ENCODE data around the gene TRIP12. TPM values are rescaled to one million over a fixed set of nuclear protein-coding genes. Genes with fewer than 3 reads are reported as not detected.
"Not testable (repeated sequence)": the region's sequence is repeated elsewhere in the genome, so short reads cannot be mapped to it uniquely, and the experiment has no call there.

The TRIP12 gene
- total RNA-seq, 2 experiments from 2014 or later, result 226 to 253 TPM

DNA sequence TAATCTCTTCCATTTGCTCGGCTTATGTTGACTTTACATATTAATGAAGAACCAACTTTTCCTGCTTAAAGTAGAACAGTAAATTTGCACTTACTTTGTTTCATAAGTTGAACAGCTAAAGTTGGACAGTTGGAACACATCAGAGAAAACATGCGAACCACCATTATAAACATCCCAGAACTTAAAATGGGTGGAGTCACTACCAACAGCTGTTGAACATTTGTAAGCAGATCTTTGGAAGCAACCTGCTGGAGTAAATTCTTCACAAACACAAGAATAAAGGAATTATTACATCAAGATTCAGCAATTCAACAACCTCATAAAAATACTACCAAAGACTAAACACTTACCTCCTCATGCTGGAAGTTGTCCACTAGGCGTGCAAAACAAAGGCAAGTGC, 111.0 kb downstream of the TRIP12 start:
- H3K4me1 Mint-ChIP-seq (ENCODE audit: low read depth), result peaks cover 2% of the 10 kb centered on the region
- no peak for DNase-seq
- POLR2A ChIA-PET, result no interaction called here
- H3K27me3 Mint-ChIP-seq, result no peaks in the 10 kb centered on the region
- intact Hi-C loops (cut with micrococcal nuclease), result no loop called here
- H3K9me3 Mint-ChIP-seq, result no peaks in the 10 kb centered on the region
- CTCF ChIA-PET, result interaction anchor here (1.8 kb wide), 1 partner anchor 10 kb away, joined by 7 read pairs; no protein-coding TSS in a partner anchor
- peaks cover 34% of the 10 kb centered on the region for H3K36me3 Mint-ChIP-seq
- H3K4me3 Mint-ChIP-seq, result no peak overlapping the region
- H3K27ac Mint-ChIP-seq, result no peak overlapping the region

DNA sequence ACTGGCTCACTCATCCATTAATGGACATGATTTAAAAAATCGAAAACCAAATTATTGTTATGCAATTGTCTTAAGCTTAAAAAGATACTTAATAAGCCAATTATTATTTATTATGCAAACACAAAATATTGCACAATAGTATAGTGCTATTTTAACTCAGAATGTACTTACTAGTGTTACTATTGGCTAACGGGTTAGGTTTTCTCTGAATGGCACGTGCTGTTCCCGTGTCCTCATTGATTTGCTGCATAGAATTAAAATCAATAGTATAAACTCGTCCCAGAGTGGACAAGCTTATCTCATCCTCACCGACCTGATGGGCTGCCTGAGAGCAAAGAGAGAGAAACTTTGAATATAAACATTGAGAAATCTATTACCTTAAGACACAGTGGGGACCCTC, 116.2 kb downstream of the TRIP12 start:
- DNase-seq, result no peak
- POLR2A ChIA-PET, result no interaction called here
- H3K27ac Mint-ChIP-seq, result no peak overlapping the region
- H3K36me3 Mint-ChIP-seq, result peaks cover 39% of the 10 kb centered on the region
- no peaks in the 10 kb centered on the region for H3K27me3 Mint-ChIP-seq
- no peaks in the 10 kb centered on the region for H3K9me3 Mint-ChIP-seq
- intact Hi-C loops (cut with micrococcal nuclease), result no loop called here
- CTCF ChIA-PET, result interaction anchor here (1.0 kb wide), 1 partner anchor 25 kb away, joined by 3 read pairs; no protein-coding TSS in a partner anchor
- no peak overlapping the region for H3K4me3 Mint-ChIP-seq
- H3K4me1 Mint-ChIP-seq (ENCODE audit: low read depth), result no peaks in the 10 kb centered on the region

DNA sequence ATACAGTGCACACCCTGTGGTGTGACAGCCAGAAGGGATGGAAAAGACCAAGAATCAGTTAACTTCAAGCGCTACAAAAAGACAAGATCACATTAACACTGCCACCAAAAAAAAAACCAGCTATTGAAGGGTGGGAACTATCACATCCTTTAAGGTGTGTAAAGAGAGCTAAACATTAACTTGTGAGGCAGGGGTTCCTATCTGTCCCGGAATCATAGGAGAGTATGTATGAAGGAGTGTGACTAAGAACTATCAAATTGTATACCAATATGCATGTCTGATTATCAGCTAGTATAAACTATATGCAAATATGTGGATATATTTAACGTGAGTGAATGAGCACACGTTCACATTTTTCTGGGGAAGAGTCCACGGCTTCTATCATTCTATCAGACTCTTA, 119.0 kb downstream of the TRIP12 start:
- H3K9me3 Mint-ChIP-seq, result no peaks in the 10 kb centered on the region
- no peak overlapping the region for H3K4me3 Mint-ChIP-seq
- POLR2A ChIA-PET, result interaction anchor here (1.1 kb wide), 1 partner anchor 119 kb away, joined by 4 read pairs; the partner anchor contains the start of genes FBXO36 and TRIP12
- H3K27me3 Mint-ChIP-seq, result no peaks in the 10 kb centered on the region
- H3K4me1 Mint-ChIP-seq (ENCODE audit: low read depth), result no peaks in the 10 kb centered on the region
- DNase-seq, result no peak
- CTCF ChIA-PET, result interaction anchor here (0.9 to 1.4 kb wide), 5 partner anchors 12 to 205 kb away, joined by 3 to 4 read pairs (median 4); no protein-coding TSS in a partner anchor
- intact Hi-C loops (cut with micrococcal nuclease), result loop anchor here (5.0 kb wide), 1 partner anchor 265 kb away; the partner anchor contains the start of gene SLC16A14
- no peak overlapping the region for H3K27ac Mint-ChIP-seq
- H3K36me3 Mint-ChIP-seq, result peaks cover 42% of the 10 kb centered on the region

DNA sequence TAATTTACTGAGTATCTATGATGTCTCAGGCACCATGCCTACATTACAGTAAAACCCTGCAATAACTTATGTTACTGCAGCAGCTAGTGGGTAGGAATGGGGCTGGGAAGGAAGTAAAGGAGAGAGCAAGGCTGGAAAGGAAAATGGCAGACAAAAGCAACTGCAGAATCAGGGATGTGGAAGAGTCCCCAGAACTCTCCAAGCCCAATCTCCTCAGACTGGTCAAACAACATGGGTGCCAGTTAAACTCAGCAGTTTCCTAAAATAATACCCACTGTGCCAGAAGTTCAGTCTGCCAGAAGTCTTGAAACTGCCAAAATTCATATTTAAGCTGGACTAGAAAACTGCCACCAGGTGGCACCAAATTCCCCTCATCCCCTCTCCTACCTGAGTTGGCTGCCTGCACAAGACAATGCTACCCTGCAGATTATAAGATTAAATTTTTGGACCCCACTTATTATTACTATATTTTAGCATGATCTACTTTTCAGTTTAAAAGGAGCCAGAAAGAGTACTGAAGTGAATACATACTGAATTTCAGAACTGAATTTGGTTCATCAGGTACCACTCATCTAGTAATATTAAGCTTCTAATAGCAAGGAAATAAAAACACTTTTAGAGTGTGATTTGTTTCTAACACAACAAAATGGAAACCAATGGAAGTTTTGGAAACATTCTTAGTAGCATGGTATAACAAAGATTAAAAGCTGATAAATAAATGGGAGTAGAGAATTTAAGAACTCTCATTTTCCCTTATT, 120.6 kb downstream of the TRIP12 start:
- Mint-ChIP-seq H3K27ac (no peak overlapping the region), H3K27me3 (no peaks in the 10 kb centered on the region), H3K4me1 (ENCODE audit: low read depth) (no peaks in the 10 kb centered on the region), H3K4me3 (no peak overlapping the region), H3K9me3 (no peaks in the 10 kb centered on the region), H3K36me3 (peaks cover 44% of the 10 kb centered on the region)
- peak; percentile 79 for DNase-seq
- ChIA-PET CTCF (interaction anchor here (0.6 to 2.2 kb wide), 44 partner anchors 10 to 699 kb away, joined by 3 to 17 read pairs (median 4); partner anchors contain the start of gene TRIP12), POLR2A (interaction anchor here (1.2 kb wide), 1 partner anchor 121 kb away, joined by 4 read pairs; the partner anchor contains the start of gene TRIP12)
- intact Hi-C loops (cut with micrococcal nuclease), result loop anchor here (1.0 to 5.0 kb wide), 4 partner anchors 50 to 266 kb away; partner anchors contain the start of gene SLC16A14

DNA sequence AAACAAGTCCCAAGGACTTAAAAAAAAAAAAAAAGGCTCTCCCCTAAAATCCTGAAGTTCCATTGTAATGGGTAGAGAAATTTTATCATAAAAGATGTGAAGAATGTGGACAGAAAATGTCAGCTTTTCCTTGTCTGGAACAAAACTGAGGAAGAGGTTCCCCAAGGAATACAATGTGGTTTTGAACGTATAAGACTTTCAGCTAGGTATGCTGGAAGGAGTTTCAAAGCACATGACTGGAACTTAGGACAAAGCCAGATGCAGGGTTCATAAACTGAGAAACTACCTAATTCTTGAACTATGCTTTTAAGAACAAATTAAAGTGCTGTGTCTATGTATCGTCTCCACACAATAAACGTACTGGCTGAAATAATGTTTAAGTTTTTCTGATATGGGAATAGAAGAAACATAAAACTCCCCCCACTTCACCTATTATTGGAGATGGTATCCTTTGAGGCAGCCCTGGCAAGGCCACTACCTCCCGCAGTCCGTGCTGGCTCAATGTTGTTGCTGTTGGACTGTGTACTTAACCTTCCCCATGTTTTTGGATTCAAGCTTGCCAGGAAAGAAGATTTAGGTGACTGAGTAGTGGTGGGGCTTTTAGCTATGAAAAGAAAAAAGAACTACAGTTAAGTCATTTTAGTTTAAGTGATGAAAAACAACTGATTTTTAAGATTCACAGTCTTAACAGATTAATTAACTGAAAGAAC, 123.2 kb downstream of the TRIP12 start:
- no peak for DNase-seq
- no peak overlapping the region for H3K27ac Mint-ChIP-seq
- H3K9me3 Mint-ChIP-seq, result no peaks in the 10 kb centered on the region
- POLR2A ChIA-PET, result no interaction called here
- no peaks in the 10 kb centered on the region for H3K4me1 Mint-ChIP-seq (ENCODE audit: low read depth)
- peaks cover 43% of the 10 kb centered on the region for H3K36me3 Mint-ChIP-seq
- intact Hi-C loops (cut with micrococcal nuclease), result no loop called here
- CTCF ChIA-PET, result interaction anchor here (0.8 to 2.5 kb wide), 4 partner anchors 16 to 64 kb away, joined by 3 to 6 read pairs (median 4); no protein-coding TSS in a partner anchor
- no peaks in the 10 kb centered on the region for H3K27me3 Mint-ChIP-seq
- H3K4me3 Mint-ChIP-seq, result no peak overlapping the region

DNA sequence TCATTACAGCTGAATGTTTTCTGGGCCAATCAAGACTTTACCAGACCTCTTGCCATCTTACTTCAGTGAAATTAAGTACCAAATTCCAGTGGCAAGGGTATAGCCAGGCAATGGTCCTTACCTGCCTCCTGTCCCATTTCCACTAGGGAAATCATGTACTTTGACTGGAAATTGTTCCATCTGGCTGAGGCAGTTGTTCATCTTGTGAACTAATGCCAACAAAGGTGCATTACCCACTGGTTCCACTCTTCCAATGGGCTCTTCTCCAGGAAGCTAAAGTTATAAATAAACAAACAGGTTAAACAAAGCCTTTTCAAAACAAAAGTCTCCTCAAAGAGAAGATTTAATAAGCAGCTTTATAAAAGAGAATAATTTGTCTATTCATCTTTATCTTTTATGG, 126.8 kb downstream of the TRIP12 start:
- no peak overlapping the region for H3K27ac Mint-ChIP-seq
- peaks cover 4% of the 10 kb centered on the region for H3K4me1 Mint-ChIP-seq (ENCODE audit: low read depth)
- H3K27me3 Mint-ChIP-seq, result no peaks in the 10 kb centered on the region
- H3K9me3 Mint-ChIP-seq, result no peaks in the 10 kb centered on the region
- POLR2A ChIA-PET, result no interaction called here
- CTCF ChIA-PET, result interaction anchor here (1.3 to 2.9 kb wide), 2 partner anchors 9 to 15 kb away, joined by 4 to 7 read pairs; no protein-coding TSS in a partner anchor
- no peak overlapping the region for H3K4me3 Mint-ChIP-seq
- H3K36me3 Mint-ChIP-seq, result peaks cover 56% of the 10 kb centered on the region
- intact Hi-C loops (cut with micrococcal nuclease), result no loop called here
- no peak for DNase-seq

DNA sequence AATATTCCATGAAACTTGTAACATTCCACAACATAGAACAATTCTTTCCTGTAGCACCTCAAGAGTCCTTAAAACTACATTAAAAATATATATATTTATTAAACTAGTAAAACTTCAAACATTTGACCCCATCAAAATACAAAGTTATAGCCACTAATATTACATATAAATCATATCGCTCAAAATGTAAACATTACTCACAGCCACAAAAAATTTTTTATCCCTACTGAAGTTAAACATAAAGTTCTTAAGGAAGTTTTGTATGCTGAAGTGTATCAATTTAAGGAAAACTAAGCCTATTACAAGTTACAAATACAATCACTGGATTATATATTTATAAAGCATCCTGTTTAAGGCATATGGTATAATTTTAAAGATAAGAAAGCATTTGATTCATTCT, 127.2 kb downstream of the TRIP12 start:
- intact Hi-C loops (cut with micrococcal nuclease), result no loop called here
- H3K36me3 Mint-ChIP-seq, result peaks cover 55% of the 10 kb centered on the region
- ChIA-PET CTCF (interaction anchor here (1.3 to 2.9 kb wide), 2 partner anchors 9 to 14 kb away, joined by 4 to 7 read pairs; no protein-coding TSS in a partner anchor), POLR2A (no interaction called here)
- no peak overlapping the region for H3K27ac Mint-ChIP-seq
- H3K9me3 Mint-ChIP-seq, result no peaks in the 10 kb centered on the region
- no peak for DNase-seq
- H3K27me3 Mint-ChIP-seq, result no peaks in the 10 kb centered on the region
- H3K4me3 Mint-ChIP-seq, result no peak overlapping the region
- H3K4me1 Mint-ChIP-seq (ENCODE audit: low read depth), result peaks cover 4% of the 10 kb centered on the region

DNA sequence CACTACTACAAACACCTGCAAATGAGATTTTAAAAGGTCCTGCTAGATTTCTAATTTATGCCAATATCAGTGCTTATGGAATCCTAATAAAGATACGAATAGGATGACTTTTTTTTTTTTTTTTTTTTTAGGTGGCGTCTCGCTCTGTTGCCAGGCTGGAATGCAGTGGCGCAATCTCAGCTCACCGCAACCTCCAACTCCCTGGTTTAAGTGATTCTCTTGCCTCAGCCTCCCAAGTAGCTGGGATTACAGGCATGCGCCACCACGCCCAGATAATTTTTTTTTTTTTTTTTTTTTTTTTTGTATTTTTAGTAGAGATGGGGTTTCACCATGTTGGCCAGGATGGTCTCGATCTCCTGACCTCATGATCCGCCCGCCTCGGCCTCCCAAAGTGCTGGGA, 135.5 kb downstream of the TRIP12 start:
- H3K27me3 Mint-ChIP-seq; H3K4me3 Mint-ChIP-seq; H3K9me3 Mint-ChIP-seq; DNase-seq; intact Hi-C loops (cut with micrococcal nuclease); H3K27ac Mint-ChIP-seq; POLR2A ChIA-PET: not testable (repeated sequence)
- peaks cover 37% of the 10 kb centered on the region for H3K36me3 Mint-ChIP-seq
- CTCF ChIA-PET, result interaction anchor here (1.6 kb wide), 1 partner anchor 15 kb away, joined by 7 read pairs; no protein-coding TSS in a partner anchor
- H3K4me1 Mint-ChIP-seq (ENCODE audit: low read depth), result peaks cover 17% of the 10 kb centered on the region

DNA sequence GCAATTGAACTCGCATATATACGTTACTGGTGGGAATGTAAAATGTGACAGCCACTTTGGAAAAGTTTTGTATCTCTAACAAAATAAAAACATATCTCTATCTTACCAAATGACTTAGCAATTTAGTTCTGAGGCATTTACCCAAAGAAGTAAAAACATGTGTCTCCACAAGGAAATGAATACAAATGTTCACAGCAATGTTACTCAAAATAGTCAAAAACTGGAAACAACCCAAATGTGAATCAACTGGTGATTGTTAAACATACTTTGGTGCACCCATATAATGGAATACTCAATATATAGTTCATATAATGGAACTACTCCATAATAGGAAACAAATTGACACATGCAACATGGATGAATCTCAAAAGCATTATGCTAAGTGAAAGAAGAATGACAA, 137.0 kb downstream of the TRIP12 start:
- ChIA-PET POLR2A (no interaction called here), CTCF (interaction anchor here (1.6 kb wide), 1 partner anchor 16 kb away, joined by 7 read pairs; no protein-coding TSS in a partner anchor)
- Mint-ChIP-seq H3K4me3 (no peak overlapping the region), H3K27me3 (no peaks in the 10 kb centered on the region), H3K27ac (no peak overlapping the region), H3K4me1 (ENCODE audit: low read depth) (peaks cover 19% of the 10 kb centered on the region), H3K9me3 (no peaks in the 10 kb centered on the region), H3K36me3 (peaks cover 36% of the 10 kb centered on the region)
- intact Hi-C loops (cut with micrococcal nuclease), result loop anchor here (5.0 kb wide), 2 partner anchors 223 to 283 kb away; partner anchors contain the start of gene SLC16A14
- no peak for DNase-seq

DNA sequence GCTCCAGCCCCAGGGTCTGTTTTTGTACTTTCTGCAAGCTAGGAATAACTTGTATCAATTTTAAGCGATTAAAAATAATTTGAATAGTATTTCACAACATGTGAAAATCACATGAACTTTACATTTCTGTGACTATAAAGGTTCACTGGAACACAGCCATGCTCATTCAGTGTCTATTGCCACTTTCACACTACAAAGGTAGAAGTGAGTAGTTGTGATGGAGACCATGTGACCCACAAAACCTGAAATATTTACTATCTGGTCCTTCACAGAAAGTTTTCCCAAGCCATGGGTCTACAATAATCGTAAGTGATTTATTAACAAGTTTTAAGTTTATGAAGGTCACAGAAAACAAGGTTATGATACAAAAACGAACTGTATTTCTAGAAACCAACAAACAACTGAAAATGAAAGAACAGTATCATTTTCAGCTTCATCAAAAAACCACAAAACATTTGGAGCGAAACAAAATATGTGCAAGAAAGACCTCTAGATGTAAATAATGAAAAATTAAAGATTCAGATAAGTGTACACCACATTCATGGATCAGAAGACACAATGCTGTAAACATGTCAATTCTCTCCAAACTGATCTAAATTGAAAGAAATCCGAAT, 138.6 kb downstream of the TRIP12 start:
- Mint-ChIP-seq H3K27me3 (no peaks in the 10 kb centered on the region), H3K4me1 (ENCODE audit: low read depth) (peaks cover 14% of the 10 kb centered on the region), H3K9me3 (no peaks in the 10 kb centered on the region), H3K36me3 (peaks cover 34% of the 10 kb centered on the region), H3K4me3 (no peak overlapping the region), H3K27ac (no peak overlapping the region)
- intact Hi-C loops (cut with micrococcal nuclease), result loop anchor here (5.0 kb wide), 2 partner anchors 224 to 284 kb away; partner anchors contain the start of gene SLC16A14
- ChIA-PET POLR2A (no interaction called here), CTCF (interaction anchor here (2.0 kb wide), 1 partner anchor 377 kb away, joined by 10 read pairs; no protein-coding TSS in a partner anchor)
- DNase-seq, result no peak

DNA sequence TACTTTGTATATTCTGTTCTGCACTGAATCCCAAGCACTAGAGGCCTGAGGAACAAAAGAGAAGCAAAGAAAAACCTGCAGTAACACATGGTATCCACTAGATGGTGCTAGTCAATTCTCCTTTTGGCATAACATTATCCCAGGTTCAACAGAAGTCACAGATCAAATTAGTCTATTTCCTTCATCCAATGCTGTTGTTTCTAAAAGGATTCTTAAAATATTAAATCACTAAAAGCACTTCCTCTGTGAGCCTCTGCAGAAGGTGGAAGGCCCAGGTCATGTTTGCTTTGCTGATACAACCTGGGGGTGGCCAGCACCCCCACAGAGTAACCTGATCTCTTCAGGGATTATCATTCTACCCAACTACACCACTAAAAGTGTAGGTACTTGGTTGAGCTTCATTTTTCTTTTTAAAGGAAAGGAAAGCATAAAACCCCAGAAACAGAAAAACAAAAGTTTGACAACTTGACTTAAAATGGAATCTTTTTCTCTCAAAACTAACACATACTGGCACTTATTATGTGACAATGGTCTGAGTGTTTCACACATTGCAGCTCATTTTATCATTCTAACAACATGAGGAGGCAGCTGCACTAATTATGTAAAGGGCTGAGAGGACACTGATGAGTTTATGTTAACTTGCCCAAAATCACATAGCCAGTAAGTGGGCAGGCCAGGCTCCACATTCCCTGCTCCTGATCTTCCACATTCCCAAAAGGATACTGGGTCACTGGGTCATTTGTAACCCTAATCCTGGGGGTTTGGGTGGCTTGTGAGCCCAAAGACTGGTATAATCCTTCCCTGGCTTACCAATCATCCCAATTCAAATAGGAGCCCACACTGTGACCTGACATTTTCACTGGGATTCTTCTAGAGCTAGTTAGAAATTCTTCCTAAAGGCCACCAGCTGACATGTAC, 140.7 kb downstream of the TRIP12 start:
- peaks cover 36% of the 10 kb centered on the region for H3K36me3 Mint-ChIP-seq
- H3K27me3 Mint-ChIP-seq, result no peaks in the 10 kb centered on the region
- H3K9me3 Mint-ChIP-seq, result no peaks in the 10 kb centered on the region
- peak overlapping the region; percentile 26 for H3K27ac Mint-ChIP-seq
- H3K4me3 Mint-ChIP-seq, result no peak overlapping the region
- DNase-seq, result no peak
- H3K4me1 Mint-ChIP-seq (ENCODE audit: low read depth), result peaks cover 22% of the 10 kb centered on the region
- POLR2A ChIA-PET, result no interaction called here
- CTCF ChIA-PET, result interaction anchor here (0.5 to 2.3 kb wide), 21 partner anchors 8 to 379 kb away, joined by 3 to 10 read pairs (median 3); no protein-coding TSS in a partner anchor
- intact Hi-C loops (cut with micrococcal nuclease), result loop anchor here (2.0 to 5.0 kb wide), 4 partner anchors 130 to 378 kb away; partner anchors contain the start of gene SLC16A14
